ENCODE results near the gene TBC1D17. TPM values are rescaled to one million over a fixed set of nuclear protein-coding genes. Genes with fewer than 3 reads are reported as not detected.

The TBC1D17 gene
- total and polyA plus RNA-seq, 2 of the 13 experiments (the other 11 are each of a cell fraction or from before 2014, with no cell fraction given): 9.7 to 16.9 TPM

DNA sequence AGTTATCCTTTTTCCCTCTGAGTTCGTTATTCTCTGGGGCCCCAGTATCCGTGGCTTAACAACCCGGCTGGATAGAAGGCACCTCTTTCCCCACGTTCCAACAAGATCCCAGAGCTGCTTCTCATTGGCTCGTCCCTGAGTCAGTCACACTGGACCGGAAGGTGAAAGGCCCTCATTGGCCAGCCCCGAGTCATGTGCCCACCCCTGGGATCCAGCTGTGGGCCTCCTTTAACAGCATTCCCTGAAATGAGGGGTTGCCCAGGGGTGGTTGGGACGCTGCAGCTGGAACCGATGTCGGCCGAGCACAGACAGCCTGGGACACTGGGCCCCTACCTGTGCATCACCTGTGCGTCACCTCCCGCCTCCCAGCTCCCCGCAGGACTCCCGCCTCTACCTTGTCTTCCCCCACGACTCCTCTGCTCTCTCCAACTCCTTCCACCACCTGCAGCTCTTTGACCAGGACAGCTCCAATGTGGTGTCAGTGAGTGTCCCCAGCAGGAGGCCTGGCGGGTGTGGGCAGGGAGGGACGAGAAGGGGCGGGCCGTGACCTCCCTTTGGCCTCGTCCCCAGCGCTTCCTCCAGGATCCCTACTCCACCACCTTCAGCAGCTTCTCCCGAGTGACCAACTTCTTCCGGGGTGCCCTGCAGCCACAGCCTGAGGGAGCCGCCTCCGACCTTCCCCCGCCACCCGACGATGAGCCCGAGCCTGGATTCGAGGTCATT is 4.3 kb downstream of the TBC1D17 start:
- TF ChIP-seq, protein P1, sequence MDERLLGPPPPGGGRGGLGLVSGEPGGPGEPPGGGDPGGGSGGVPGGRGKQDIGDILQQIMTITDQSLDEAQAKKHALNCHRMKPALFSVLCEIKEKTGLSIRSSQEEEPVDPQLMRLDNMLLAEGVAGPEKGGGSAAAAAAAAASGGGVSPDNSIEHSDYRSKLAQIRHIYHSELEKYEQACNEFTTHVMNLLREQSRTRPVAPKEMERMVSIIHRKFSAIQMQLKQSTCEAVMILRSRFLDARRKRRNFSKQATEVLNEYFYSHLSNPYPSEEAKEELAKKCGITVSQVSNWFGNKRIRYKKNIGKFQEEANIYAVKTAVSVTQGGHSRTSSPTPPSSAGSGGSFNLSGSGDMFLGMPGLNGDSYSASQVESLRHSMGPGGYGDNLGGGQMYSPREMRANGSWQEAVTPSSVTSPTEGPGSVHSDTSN (CRISPR knock-in tag; IDR thresholded peaks at IDR 0.05): peak; percentile 48; the same call in 1 of the 2 replicates
- no peak for TF ChIP-seq CC2D1A (CRISPR knock-in tag; IDR thresholded peaks at IDR 0.05)
- no peak for TF ChIP-seq HMGA1 (CRISPR knock-in tag; conservative IDR thresholded peaks at IDR 0.05)
- TF ChIP-seq RBFOX2 (IDR thresholded peaks at IDR 0.05; ENCODE audit: low read depth, low read length): peak; percentile 28; the same call in 1 of the 2 replicates
- TF ChIP-seq STAT5B (CRISPR knock-in tag; IDR thresholded peaks at IDR 0.05): no peak
- TF ChIP-seq AGO2 (optimal IDR thresholded peaks at IDR 0.05; ENCODE audit: low read depth, low read length): peak; percentile 10
- TF ChIP-seq ZNF251 (CRISPR knock-in tag; IDR thresholded peaks at IDR 0.05): no peak
- TF ChIP-seq TOPORS (CRISPR knock-in tag; IDR thresholded peaks at IDR 0.05): no peak
- no peak for TF ChIP-seq ZNF331 (CRISPR knock-in tag; IDR thresholded peaks at IDR 0.05)
- TF ChIP-seq, protein P2, sequence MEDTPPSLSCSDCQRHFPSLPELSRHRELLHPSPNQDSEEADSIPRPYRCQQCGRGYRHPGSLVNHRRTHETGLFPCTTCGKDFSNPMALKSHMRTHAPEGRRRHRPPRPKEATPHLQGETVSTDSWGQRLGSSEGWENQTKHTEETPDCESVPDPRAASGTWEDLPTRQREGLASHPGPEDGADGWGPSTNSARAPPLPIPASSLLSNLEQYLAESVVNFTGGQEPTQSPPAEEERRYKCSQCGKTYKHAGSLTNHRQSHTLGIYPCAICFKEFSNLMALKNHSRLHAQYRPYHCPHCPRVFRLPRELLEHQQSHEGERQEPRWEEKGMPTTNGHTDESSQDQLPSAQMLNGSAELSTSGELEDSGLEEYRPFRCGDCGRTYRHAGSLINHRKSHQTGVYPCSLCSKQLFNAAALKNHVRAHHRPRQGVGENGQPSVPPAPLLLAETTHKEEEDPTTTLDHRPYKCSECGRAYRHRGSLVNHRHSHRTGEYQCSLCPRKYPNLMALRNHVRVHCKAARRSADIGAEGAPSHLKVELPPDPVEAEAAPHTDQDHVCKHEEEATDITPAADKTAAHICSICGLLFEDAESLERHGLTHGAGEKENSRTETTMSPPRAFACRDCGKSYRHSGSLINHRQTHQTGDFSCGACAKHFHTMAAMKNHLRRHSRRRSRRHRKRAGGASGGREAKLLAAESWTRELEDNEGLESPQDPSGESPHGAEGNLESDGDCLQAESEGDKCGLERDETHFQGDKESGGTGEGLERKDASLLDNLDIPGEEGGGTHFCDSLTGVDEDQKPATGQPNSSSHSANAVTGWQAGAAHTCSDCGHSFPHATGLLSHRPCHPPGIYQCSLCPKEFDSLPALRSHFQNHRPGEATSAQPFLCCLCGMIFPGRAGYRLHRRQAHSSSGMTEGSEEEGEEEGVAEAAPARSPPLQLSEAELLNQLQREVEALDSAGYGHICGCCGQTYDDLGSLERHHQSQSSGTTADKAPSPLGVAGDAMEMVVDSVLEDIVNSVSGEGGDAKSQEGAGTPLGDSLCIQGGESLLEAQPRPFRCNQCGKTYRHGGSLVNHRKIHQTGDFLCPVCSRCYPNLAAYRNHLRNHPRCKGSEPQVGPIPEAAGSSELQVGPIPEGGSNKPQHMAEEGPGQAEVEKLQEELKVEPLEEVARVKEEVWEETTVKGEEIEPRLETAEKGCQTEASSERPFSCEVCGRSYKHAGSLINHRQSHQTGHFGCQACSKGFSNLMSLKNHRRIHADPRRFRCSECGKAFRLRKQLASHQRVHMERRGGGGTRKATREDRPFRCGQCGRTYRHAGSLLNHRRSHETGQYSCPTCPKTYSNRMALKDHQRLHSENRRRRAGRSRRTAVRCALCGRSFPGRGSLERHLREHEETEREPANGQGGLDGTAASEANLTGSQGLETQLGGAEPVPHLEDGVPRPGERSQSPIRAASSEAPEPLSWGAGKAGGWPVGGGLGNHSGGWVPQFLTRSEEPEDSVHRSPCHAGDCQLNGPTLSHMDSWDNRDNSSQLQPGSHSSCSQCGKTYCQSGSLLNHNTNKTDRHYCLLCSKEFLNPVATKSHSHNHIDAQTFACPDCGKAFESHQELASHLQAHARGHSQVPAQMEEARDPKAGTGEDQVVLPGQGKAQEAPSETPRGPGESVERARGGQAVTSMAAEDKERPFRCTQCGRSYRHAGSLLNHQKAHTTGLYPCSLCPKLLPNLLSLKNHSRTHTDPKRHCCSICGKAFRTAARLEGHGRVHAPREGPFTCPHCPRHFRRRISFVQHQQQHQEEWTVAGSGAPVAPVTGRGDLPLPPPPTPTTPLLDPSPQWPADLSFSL (CRISPR knock-in tag; IDR thresholded peaks at IDR 0.05): no peak
- peak; percentile 71 for TF ChIP-seq NFYB (CRISPR knock-in tag; IDR thresholded peaks at IDR 0.05)
- peak; percentile 67 for TF ChIP-seq NFYC (CRISPR knock-in tag; IDR thresholded peaks at IDR 0.05)
- no peak for TF ChIP-seq ZZZ3 (CRISPR knock-in tag; IDR thresholded peaks at IDR 0.05; ENCODE audit: borderline replicate concordance)
- peak; percentile 49; the same call in 1 of the 2 replicates for TF ChIP-seq SP2 (CRISPR knock-in tag; IDR thresholded peaks at IDR 0.05)
- no peak overlapping the region for H3K4me2 ChIP-seq (ENCODE audit: low read depth, low read length)
- ATAC-seq (no peak), DNase-seq (ENCODE audit: low spot score) (no peak), FAIRE-seq (no peak)
- no peaks in the 10 kb centered on the region for H3K9me3 ChIP-seq (ENCODE audit: low read length)
- intact Hi-C loops (cut with micrococcal nuclease; ENCODE audit: unreplicated experiment): no loop called here
- BruUV-seq (replicated peaks): no TSS peak
- in situ Hi-C loops (cut with HindIII; ENCODE audit: extremely low pct_ligation_motif_present, low pct_unique_long_range_greater_than_20kb): no loop called here
- H3K9ac ChIP-seq (ENCODE audit: insufficient read depth, low read depth, low read length): no peak overlapping the region
- no peak overlapping the region for H3K4me3 ChIP-seq (replicated peaks in 1 of 3; ENCODE audit: insufficient read depth in 1 of 3, low read depth in 2 of 3, low read length in 3 of 3)
- 93% methylated on average over 30 of the region's 31 CpGs for WGBS (ENCODE audit: low lambda C conversion rate)
- peaks cover 5% of the 10 kb centered on the region for H4K20me1 ChIP-seq (ENCODE audit: insufficient read depth, low read length)
- peaks cover 21% of the 10 kb centered on the region for H3K4me1 ChIP-seq (ENCODE audit: insufficient read depth, low read length)
- H3K36me3 ChIP-seq (replicated peaks in 1 of 2; ENCODE audit: control insufficient read depth in 1 of 2, insufficient read depth in 2 of 2, low read length in 2 of 2): peaks cover 23 to 62% of the 10 kb centered on the region in 2 experiments
- H2AFZ ChIP-seq (ENCODE audit: low read length): no peak overlapping the region
- no peak overlapping the region for H3K27ac ChIP-seq (ENCODE audit: extremely low read length, insufficient read depth, low read length)
- POLR2A ChIA-PET: no interaction called here
- CTCF ChIA-PET (ENCODE audit: low intra/inter-chr PET ratio, low total read pairs): no interaction called here
- peaks cover 13% of the 10 kb centered on the region for H3K79me2 ChIP-seq (ENCODE audit: insufficient read depth, low read length)
- no peaks in the 10 kb centered on the region; a peak in 1 of 5 replicates for H3K27me3 ChIP-seq (ENCODE audit: control insufficient read depth in 1 of 2, insufficient read depth in 2 of 2, low read length in 2 of 2)
